ENCODE results near the gene MYLK4.

Gene MYLK4

DNA sequence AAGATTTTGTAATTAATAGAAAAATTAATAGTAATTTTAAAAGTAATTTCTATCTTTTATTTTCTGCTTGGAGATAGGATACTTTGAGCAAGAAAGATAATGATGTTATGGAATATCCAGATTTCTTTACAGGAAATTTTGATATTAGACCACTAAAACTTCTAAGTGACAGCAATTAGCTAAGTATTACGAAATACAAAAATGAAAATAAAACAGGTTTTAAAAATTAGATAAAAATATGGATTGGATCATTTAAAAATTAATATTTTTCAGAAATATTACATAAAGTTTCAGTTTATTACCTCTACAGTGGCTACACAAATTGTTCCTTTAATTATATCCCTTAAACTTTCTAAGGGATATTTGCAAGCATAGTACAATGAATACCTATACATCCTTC is 4.2 kb upstream of the MYLK4 start:
- no peak for DNase-seq

DNA sequence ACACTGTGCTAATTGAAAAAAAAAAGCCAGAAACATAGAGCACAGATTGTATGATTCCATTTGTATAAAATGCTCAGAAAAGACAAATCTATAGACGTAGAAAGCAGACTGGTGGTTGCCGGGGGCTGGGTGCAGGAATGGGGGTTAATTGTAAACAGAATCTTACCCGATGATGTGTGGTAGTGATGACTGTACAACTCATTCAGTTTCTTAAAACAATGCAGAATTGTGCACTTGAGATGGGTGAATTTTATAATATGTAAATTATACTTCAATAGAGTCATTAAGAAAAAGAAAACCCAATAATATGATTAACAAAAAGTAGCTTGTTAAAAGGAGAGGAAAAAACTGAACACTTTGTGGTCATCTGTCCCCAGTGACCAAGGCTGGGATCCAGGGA is 3.7 kb upstream of the MYLK4 start:
- DNase-seq = no peak

DNA sequence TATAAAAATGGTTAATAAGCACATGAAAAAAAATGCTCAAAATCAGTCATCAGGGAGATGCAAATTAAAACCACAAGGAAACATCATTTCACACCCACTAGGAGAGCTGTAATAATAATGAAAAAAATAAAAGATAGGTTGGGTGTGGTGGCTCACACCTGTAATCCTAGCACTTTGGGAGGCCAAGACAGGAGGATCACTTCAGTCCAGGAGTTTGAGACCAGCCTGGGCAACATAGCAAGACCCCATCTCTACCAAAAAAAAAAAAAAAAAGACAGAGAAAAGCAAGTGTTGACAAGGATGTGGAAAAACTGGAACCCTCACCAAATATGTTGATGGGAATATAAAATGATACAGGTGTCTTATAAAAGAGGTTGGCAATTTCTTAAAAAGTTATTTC is 3.0 kb upstream of the MYLK4 start:
- DNase-seq = no peak

DNA sequence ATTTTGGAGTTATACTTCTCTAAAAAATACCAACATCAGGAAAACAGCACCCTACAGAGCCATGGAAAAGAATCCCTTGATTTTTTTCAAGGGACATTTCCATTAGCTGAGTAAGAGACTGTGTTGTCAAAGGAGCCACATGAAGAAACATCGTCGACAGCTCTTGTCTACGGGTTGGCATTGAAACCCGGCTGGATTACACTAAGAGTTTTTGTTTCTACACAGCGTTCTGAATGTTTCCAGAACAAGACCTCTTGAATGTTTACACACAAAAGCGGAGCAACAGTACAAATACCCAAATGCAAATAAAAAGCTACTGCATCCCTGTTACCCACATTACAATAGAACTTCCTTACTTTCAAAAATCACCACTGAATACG is 2.4 kb upstream of the MYLK4 start:
- no peak for DNase-seq

DNA sequence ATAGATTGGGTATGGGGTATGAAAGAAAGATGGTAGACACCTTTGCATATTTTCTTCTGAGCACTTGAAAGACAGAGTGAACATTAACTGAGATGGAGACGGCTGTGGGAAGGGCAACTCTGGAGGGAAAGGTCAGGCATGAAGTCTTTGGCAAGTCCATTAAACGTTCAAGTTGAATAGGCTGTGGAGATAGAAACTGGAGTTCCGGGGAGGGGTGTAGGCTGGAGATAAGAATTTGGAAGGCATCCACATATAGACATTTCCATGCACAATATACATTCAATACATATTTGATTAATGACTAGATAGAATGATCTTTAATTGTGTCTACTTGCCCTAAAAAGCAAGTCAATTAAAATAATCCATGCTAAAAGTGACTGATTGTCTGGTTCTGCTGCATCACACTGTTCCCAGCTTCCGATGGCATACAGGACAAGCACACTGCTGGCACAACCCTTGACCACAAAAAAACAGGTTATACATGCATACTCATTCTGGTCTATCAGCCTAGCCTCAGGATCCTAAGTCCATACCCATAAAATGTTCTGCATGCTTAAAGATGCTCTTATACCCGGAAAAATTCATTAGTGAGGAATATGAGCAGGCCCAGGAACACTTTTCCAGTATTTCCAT is 1.9 kb upstream of the MYLK4 start:
- no peak for DNase-seq

DNA sequence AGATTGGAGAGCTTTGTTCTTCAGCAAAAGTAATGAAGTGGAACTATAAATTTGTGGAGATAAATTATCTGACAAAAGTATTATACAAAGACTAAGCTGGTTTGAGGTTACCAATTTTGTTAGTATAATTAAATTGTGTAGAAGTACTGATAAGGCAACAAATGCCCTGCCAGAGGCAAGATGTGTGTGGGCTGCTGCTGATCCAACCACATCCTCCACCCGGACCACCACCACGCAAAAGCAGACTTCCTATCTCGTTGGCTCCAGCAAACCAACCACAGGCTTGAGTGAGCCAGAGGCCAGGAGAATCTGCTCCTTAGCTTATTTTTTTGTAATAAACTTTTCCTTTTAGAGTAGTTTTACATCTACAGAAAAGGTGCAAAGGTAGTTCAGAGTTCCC is 1.1 kb upstream of the MYLK4 start:
- DNase-seq = no peak

DNA sequence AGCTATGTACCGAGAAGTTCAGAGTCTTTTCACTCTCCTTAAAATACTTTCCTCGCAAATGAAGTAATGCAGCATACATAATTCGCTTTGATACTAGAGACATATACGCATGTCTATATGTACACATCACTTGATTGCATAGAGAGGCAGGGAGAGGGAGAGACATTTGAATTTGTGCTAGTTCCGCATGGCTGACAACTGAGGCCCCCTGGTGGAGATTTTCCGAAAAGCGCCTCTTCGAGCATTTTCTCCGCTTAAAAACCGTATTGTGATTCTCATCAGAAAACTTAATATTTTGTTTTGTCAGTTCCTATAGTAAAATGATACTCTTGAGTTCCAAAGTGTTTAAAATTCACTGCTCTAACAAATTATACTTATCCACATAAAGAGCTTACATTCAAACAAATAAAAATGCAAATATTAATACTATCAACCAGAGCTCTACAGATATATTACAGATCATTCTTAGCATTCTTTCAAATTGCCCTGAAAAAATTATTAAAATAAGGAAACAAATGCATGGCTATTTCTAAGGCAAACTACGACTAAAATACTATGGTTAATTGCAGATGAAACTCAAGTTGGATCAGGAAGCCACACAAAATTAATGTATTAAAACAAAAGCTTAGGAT is 637 bp downstream of the MYLK4 start:
- peak; percentile 5 for DNase-seq

DNA sequence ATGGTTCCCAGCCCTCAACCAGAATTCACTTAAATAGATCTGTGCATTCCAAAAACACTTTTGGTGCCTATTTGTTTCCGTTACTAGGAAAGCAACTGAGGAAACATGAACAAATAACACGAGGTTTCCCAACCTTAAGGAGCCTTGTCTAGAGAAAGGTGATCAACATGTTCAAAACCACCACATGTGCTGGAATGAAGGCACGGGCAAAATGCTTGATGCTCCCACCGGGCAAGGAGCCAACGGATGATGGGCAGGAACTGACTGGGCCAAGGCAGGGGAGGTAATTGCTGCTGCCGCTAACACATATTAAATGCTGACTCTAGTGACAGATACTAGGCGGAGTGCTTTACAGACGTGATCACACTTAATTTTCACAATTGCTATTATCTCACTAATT is 2.5 kb downstream of the MYLK4 start:
- DNase-seq = peak; percentile 2

DNA sequence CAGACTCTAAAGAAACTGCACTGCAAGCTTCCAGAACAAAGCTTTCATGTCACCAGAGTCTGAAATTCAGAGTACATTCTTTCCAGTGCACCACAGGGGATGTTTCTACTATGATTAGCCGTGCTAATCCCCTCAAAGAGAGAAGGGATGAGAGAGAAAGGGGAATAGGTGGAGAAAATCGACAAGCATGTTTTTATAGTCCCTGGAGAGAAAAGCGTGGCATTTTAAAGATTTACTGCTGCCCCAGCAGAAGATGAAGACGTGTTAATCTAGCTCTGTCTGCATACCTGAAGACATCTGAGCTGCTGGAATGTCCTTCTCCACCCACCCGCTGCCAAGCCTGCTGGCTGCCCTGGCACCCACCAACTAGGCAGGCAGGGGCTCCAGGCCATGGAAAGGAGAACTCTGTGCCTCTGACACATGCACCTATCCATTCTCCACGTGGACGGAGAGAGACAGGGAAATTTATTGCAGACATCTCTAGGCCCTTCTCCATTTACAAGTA is 4.1 kb downstream of the MYLK4 start:
- DNase-seq = no peak

DNA sequence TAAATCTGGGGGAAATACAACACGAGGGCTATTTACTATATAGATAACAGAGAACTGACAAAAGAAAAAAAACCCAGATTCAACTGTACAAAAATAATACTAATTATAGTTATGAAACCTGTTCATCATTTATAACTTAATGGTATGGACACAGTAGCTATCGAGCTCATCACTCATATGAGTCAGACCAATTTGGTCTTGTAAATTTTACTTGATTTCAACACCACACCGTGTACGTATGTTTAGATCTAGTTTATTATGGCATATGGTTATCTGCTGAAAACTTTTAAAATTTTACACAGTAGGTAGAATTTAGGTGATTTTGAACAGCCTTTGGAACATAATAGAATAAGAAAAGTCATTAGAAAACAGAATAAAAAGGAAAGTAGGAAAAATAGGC is 5.5 kb downstream of the MYLK4 start:
- DNase-seq = no peak

DNA sequence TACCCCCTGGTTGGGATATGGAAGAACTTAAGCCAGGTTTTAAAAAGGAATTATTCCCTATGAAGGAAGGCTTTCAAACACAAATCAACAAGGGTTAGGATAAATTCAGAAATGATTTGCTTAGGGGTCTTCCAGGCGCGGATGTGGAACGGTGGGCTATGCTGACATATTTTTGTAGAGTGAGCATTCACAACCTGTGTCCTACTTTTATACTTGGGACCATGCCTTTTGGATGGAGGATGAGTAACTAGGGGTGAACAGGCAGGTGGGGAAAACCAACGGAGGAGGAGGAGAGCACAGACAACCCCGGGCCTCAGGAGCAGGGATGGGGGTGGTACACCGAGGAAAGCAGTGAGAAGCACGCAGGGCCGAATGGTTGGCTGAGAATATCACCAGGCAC is 5.9 kb downstream of the MYLK4 start:
- DNase-seq = no peak

DNA sequence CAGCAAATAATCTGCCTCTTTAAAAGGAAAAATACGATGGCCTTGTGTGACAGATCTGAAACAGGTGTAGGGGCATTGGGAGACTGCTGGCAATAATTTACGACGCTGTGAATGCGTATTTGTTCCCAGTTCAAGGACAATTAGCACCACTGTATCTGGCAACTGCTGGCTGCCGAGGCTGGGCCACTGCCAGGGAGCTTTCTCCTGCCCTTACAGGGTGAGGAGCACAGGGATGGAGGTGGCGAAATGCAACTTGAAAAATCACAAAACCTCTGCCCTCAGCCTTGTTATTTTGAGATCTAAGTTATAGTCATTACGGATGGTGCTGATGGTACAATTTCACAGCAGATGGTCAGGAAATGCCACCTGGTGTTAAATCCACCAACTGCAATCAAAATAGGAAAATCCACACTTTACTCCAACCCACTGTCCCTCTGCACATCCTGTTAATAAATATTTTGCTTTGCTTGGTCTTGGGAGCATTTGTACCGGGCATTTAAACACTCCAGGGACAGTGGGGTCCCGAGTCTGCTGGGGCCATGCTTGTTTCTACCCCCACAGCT is 6.4 kb downstream of the MYLK4 start:
- DNase-seq = peak; percentile 19

DNA sequence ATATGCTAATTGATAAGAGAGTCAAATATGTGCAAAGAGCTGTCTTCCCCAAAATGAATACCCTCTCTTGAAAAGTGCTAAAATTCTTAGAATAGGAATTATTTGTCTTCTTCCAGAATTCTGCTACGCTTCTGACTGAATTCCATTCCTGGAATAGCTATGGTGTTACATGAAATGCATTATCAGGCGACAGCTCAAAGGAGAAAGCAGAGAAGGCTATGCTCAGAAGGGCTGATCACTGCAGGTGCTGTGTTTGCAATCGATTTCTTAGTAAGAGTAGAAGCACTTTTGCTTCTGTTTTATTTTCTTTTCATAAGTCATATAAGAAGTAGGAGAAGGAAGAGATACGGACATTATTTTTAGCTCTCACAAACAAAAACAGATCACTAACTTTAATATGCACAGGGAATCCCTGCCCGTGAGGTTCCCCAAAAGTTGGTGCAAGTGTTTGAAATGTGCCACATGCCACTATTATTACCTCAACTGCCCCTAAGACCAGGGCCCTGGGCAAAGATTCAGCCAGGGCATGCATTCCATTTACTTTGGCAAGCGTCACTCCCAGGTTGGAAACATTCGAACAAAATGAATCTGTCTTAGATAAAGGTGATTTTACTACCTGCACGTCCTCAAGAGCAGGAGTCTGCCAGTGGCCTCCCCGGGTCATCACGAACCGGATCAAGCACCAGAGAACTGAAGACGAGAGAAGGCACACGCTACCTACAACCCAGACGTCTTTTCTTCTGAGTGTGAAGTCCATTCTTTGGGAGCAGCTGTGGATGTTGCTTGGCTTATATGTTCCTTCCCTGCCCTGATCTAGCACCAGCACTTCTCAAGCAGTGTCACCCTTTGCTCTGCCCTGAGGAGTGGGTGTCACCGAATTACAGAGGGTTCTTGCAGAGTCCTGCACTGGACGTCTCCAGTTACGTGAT is 7.2 kb downstream of the MYLK4 start:
- DNase-seq = no peak

DNA sequence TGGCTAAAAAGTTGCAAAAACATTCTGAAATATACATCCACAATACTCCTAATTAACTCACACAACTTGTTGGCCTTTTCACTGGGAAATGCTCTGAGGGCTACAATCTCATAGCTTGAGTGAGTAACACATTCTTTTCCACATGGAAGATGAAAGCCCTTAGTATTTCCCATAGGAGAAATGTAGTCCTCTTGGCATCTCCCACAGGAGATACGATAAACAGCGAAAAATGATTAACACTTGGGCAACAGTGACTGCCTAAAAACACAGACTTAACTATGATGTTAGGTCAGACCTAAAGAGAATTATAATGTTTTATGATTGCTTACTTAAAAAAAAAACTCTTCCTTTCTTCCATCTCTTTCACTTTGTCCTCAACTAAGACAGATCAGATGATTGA is 9.0 kb downstream of the MYLK4 start:
- DNase-seq = no peak

DNA sequence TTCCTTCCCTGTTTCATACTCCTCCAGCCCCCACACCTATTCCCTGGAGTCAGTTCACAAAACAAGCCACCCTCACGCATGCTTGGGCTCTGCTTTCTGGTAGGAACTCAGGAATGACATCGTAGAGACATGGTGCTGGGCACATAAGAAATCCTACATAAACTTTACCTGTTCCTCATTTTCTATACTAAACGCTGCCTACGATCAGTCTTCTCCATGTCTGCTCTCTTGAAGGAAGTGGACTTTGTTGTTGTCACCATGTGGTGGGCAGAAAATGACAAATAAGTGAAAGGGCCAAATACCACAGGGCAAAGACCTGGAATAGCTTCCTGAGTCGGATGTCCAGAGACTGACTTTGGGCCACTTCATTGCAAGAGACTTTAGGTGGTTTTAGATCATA is 10.1 kb downstream of the MYLK4 start:
- DNase-seq = no peak

DNA sequence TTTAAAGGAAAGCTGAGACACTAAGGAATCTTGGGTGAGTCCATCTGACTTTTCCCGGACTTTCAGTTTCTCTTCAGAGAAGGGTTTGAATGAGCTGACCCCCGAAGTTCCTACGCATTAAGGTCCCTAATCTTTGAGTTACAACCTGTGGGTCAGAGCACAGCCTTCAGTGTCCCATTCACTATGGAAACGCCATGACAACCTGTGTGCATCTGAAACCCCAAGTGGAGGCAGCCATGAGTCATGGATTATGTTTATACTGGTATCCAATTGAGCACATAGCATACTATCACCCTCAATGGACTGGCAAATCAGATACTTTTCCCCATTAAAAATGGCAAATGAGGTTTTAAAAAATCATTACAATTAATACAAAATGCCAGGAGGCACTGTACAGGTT is 11.4 kb downstream of the MYLK4 start:
- DNase-seq = no peak

DNA sequence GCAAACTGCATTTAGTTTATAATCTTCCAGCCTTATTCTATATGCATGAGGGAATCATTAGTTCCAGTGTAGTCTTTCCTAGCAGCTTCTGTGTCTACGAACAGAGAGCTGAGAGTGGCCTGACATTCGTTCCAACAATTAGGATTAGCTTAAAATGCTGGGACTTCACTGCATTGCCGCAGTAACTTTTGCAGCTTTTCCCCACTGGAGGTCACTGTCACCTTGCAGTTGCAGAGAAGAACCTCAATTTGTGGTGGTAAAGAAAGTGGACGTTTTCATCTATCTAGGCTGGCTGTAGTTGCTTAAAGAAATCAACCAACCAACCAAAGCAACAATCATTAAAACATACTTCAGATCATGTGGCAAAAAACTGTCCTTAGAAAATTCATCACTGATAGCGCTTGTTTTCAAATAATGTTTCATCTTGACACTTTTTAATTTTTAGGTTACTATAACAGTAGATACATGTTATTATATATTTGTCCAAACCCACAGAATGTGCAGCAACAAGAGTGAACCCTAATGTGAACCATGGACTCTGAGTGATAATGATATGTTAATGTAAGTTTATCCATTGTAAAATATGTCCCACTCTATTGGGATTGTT is 12.2 kb downstream of the MYLK4 start:
- DNase-seq = peak; percentile 25

DNA sequence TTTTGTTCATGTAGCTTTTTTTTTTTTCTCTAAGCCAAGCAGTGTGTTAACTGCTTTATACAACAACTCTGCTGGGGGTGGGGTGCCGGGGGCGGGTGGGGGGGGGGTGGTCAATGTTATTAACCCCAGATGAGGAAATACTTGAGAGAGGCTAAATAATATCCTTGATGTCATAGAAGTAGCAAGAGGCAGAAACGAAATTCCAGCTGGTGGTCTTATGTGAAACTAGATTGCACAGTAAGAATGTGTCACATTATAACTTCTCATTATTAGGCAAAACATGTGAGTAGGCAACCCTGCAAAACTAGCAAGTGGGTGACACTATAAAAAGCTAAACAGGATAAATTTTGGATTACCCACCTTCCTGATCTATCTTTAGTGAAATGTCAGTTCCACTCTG is 12.8 kb downstream of the MYLK4 start:
- DNase-seq = no peak

DNA sequence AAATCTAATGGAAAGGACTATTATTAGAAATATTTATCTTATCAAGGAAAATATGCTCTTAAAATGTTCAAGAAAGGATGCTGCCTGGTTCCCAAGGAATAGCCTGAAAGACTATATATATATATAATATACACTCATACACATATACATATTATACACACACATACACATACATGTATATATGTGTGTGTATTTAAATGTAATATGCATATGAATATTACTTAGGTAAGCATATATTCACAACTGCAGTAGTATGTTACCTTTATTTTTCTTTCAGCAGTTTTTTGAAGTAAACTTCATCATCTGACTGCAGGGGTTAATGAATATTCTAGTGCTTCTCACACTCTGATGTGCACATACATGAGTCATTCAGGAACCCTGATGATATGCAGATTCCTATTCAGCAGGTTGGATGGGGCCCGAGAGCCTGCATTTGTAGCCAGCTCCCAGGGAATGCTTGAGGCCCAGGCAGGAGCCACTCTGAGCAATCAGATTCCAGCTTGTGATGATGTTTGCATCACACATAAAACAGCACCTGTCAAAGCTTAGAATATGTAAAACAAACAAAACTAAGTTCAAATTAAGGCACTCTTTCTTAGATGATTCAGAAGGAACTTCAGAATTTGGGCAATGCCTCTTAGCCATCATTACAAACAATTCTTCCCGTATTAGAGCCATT is 16.1 kb downstream of the MYLK4 start:
- no peak for DNase-seq

DNA sequence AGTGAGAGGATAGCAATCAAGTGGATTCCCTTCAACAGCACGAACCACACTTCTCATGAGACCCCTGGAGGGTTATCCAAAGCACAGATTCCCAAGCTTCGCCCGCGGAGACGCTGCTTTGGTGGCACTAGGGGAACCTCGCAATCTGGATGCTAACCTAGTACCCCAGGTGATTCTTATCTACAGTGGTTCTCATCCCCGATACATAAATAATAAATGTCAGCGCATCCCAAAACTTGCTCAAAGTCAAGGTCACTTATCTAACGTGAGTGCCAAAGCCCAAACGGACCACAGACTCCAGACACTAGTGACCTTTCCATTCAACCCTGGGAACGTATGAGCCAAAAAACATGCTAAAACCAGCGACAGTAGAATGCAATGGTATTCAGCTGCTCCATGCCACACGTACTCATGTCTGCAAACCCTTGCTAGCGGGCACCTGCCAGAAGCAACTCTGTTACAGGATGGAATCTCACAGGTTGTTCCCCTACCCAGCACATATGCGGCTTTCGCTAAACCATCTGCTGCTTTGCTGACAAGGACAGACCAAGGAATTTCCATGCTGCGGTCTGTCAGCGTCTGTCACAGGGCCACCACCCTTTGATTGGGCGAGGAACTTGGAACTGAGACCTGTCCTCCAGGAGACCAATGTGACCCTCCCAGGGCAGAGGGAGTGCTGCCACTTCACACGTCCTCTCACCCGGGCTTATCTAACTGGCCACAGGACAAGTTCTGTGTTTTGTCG is 16.8 kb downstream of the MYLK4 start:
- no peak for DNase-seq

DNA sequence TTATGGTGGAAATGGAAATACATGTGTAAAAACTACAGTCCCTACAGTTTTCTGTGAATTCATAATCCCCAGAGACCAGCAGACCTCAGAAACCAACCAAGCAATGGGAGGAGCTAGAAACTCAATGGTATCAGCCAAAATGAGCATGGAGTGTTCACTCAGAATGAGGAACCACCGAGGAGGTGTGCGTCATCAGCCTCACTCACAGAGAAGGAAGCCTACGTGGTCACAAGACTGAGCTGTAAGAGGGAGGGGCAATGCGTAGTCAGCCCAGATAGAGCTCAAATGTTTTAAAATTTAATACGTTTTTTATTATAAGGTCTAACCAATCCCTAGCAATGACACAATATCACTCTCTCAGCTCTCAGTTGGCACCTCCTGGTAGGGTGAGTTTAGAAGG is 17.4 kb downstream of the MYLK4 start:
- no peak for DNase-seq

Measured in NCI-H2171 (cell line).